A549 (cell line): ENCODE measurements around the gene FZD7. TPM values are rescaled to one million over a fixed set of nuclear protein-coding genes. Genes with fewer than 3 reads are reported as not detected.

Experiments
- ATAC-seq, 2 experiments: fragments of 200-7000 bp in 1 of 2; fragments of >200 bp in 1 of 2; cut with Nextera tagmentation in 1 of 2; cut with Tn5 transposase in 1 of 2; 3 replicates each; pipeline versions ENCODE4 v1.8.0 to v1.9.1; 2018 to 2020; ENCODE audit warnings: mild to moderate bottlenecking in 1 of 2, moderate library complexity in 1 of 2
- CTCF ChIA-PET: fragments of 300-600 bp; sonication (Branson Sonifier 250); formaldehyde crosslinking; extraction: SDS; loops from one replicate; lab custom pipeline; 2021; ENCODE audit warnings: antibody characterized with exemption, inconsistent platforms; lab: Yijun Ruan, JAX
- POLR2A ChIA-PET: fragments of 350-600 bp; formaldehyde crosslinking; extraction: SDS; loops from one replicate; lab custom pipeline; 2021; ENCODE audit warnings: antibody characterized with exemption, inconsistent platforms; lab: Yijun Ruan, JAX
- DNase-seq, 2 experiments: peaks; one replicate each; pipeline versions ENCODE4 v3.0.0 to v3.0.0-alpha.2; 2011 to 2016; ENCODE audit warnings: low read depth in 1 of 2, low spot score in 1 of 2
- FAIRE-seq: peaks from 2 replicates; lab custom pipeline; 2011; peaks lifted over from hg19 to GRCh38; lab: Jason Lieb, UNC
- H3K27ac ChIP-seq, 2 experiments: fragments of >200 bp; sonication (Bioruptor Twin); formaldehyde crosslinking; 3 replicates each; pipeline ENCODE4 v1.5.1; 2016 to 2017
- H3K4me1 ChIP-seq: fragments of >200 bp; sonication (Bioruptor Twin); formaldehyde crosslinking; 3 replicates; pipeline ENCODE4 v1.6.1; 2016
- H3K4me2 ChIP-seq: fragments of >200 bp; sonication (Bioruptor Twin); formaldehyde crosslinking; 3 replicates; pipeline ENCODE4 v1.6.1; 2016
- H3K4me3 ChIP-seq: fragments of >200 bp; sonication (Bioruptor Twin); formaldehyde crosslinking; 3 replicates; pipeline ENCODE4 v1.5.1; 2016
- H3K9me3 ChIP-seq: fragments of >200 bp; sonication (Bioruptor Twin); formaldehyde crosslinking; 3 replicates; pipeline ENCODE4 v1.6.1; 2016
- ATOH8 ChIP-seq: fragments of 250-450 bp; sonication (Bioruptor Pico); IDR thresholded peaks from 2 replicates; pipeline ENCODE4 v1.5.0; 2020; ENCODE audit warnings: low read depth, mild to moderate bottlenecking, moderate library complexity
- BHLHE40 ChIP-seq: IDR thresholded peaks from 2 replicates; pipeline ENCODE4 v1.6.1; 2012; ENCODE audit warnings: low read depth, low read length, inconsistent platforms
- CHD4 ChIP-seq: fragments of 200-600 bp; sonication (generic); IDR thresholded peaks from 2 replicates; pipeline ENCODE4 v1.6.1; 2016; ENCODE audit warnings: antibody characterized with exemption, mild to moderate bottlenecking, borderline replicate concordance
- E2F6 ChIP-seq: IDR thresholded peaks from 2 replicates; pipeline ENCODE4 v1.6.1; 2012; ENCODE audit warnings: low read depth, borderline replicate concordance
- EP300 ChIP-seq, 2 experiments: fragments of >200 bp; sonication (Bioruptor Twin); formaldehyde crosslinking; IDR thresholded peaks; 2 replicates in 1 of 2; 3 replicates in 1 of 2; pipeline ENCODE4 v1.6.1; 2016 to 2017
- FOSB ChIP-seq: fragments of 250-450 bp; sonication (Bioruptor Pico); IDR thresholded peaks from 2 replicates; pipeline ENCODE4 v1.5.0; 2020; ENCODE audit warnings: mild to moderate bottlenecking, moderate library complexity
- HDAC2 ChIP-seq: fragments of 200-600 bp; sonication (generic); IDR thresholded peaks from 2 replicates; pipeline ENCODE4 v1.6.1; 2016
- HMGXB4 ChIP-seq: fragments of 250-450 bp; sonication (Bioruptor Pico); IDR thresholded peaks from 2 replicates; pipeline ENCODE4 v1.5.0; 2021; ENCODE audit warnings: mild to moderate bottlenecking, moderate library complexity, borderline replicate concordance
- HOXA7 ChIP-seq: fragments of 250-450 bp; sonication (Bioruptor Pico); IDR thresholded peaks from 2 replicates; pipeline ENCODE4 v1.5.0; 2020; ENCODE audit warnings: mild to moderate bottlenecking, moderate library complexity
- HOXB5 ChIP-seq: fragments of 250-450 bp; sonication (Bioruptor Pico); IDR thresholded peaks from 2 replicates; pipeline ENCODE4 v1.5.0; 2020; ENCODE audit warnings: mild to moderate bottlenecking, moderate library complexity
- KDM5A ChIP-seq: fragments of 200-600 bp; sonication (generic); IDR thresholded peaks from 2 replicates; pipeline ENCODE4 v1.6.1; 2016; ENCODE audit warnings: antibody characterized with exemption, mild to moderate bottlenecking
- MAFK ChIP-seq: fragments of 450-650 bp; IDR thresholded peaks from 2 replicates; pipeline ENCODE4 v1.6.1; 2014; ENCODE audit not compliant: partially characterized antibody
- MAX ChIP-seq: IDR thresholded peaks from 2 replicates; pipeline ENCODE4 v1.6.1; 2012
- NFE2L2 ChIP-seq: fragments of 150-350 bp; conservative IDR thresholded peaks from 2 replicates; pipeline ENCODE4 v1.6.1; 2014; ENCODE audit warnings: low read length
- PBX3 ChIP-seq: IDR thresholded peaks from 2 replicates; pipeline ENCODE4 v1.6.1; 2012
- POLR2AphosphoS2 ChIP-seq: conservative IDR thresholded peaks from 2 replicates; pipeline ENCODE4 v1.6.1; 2012; ENCODE audit warnings: low read length, improper control_type of control experiment, inconsistent platforms
- RAD21 ChIP-seq, 2 experiments: fragments of >200 bp in 1 of 2; sonication (Bioruptor Twin) in 1 of 2; formaldehyde crosslinking in 1 of 2; IDR thresholded peaks in 1 of 2; conservative IDR thresholded peaks in 1 of 2; 2 replicates in 1 of 2; 3 replicates in 1 of 2; pipeline ENCODE4 v1.6.1; 2012 to 2018; ENCODE audit warnings: inconsistent platforms in 1 of 2
- RFX5 ChIP-seq: fragments of 450-650 bp; IDR thresholded peaks from 2 replicates; pipeline ENCODE4 v1.7.1; 2014; ENCODE audit warnings: antibody characterized with exemption, mild to moderate bottlenecking, moderate library complexity
- RNF2 ChIP-seq: fragments of 200-600 bp; sonication (generic); IDR thresholded peaks from 2 replicates; pipeline ENCODE4 v1.6.1; 2016; ENCODE audit warnings: low read depth, mild to moderate bottlenecking, antibody characterized with exemption, moderate library complexity, borderline replicate concordance
- USF2 ChIP-seq: fragments of 450-650 bp; IDR thresholded peaks from 2 replicates; pipeline ENCODE4 v1.6.1; 2014; ENCODE audit warnings: antibody characterized with exemption
- ZSCAN20 ChIP-seq: fragments of 250-450 bp; sonication (Bioruptor Pico); IDR thresholded peaks from 2 replicates; pipeline ENCODE4 v1.8.0; 2022; ENCODE audit warnings: mild to moderate bottlenecking, moderate library complexity
- WGBS: methylation state at CpG from one replicate; pipeline ENCODE4 v1.1.6; 2017; ENCODE audit errors: missing lambda C conversion rate; 5-methylcytosine and 5-hydroxymethylcytosine counted together
- polyA plus RNA-seq, 4 experiments: library from polyadenylated mRNA; depleted of rRNA in 3 of 4; stranded (reverse); fragments of >200 nt; fragmentation: RNase III in 1 of 4; extraction: RNeasy Plus Mini Kit Qiagen cat#74134 plus additional on column Dnase treatment in 1 of 4; gene quantifications; 2 replicates in 3 of 4; 3 replicates in 1 of 4; pipeline ENCODE4 v1.2.3, GENCODE V29; 2011 to 2017

FZD7 gene
- polyA plus RNA-seq, 2 of the 4 experiments (the other 2 are of a cell fraction) = 5.3 to 6.7 TPM

GRCh38 chr2:201992960-201993359 is 40.7 kb upstream of the FZD7 start:
- no peak for FAIRE-seq
- DNase-seq = no peak
- WGBS = 84% methylated on average over 4 of the region's 4 CpGs

GRCh38 chr2:201994973-201995638 is 38.5 kb upstream of the FZD7 start:
- ATAC-seq = no peak
- Histone ChIP-seq H3K27ac (no peak overlapping the region), H3K4me2 (no peak overlapping the region), H3K9me3 (no peaks in the 10 kb centered on the region), H3K4me1 (no peaks in the 10 kb centered on the region), H3K4me3 (no peak overlapping the region)
- CTCF ChIA-PET = no interaction called here
- FAIRE-seq = no peak
- WGBS = 78% methylated on average over 2 of the region's 2 CpGs
- TF ChIP-seq RNF2 (no peak), BHLHE40 (no peak), RAD21 (conservative IDR thresholded peaks at IDR 0.05 in 1 of 2, IDR thresholded peaks at IDR 0.05 in 1 of 2) (no peak), RFX5 (no peak), HOXA7 (CRISPR knock-in tag) (no peak), EP300 (IDR thresholded peaks at IDR 0.05) (no peak), HDAC2 (no peak), MAX (no peak), ATOH8 (CRISPR knock-in tag) (no peak), MAFK (no peak), POLR2AphosphoS2 (no peak), HMGXB4 (CRISPR knock-in tag) (no peak), E2F6 (no peak), FOSB (CRISPR knock-in tag) (no peak), USF2 (no peak), NFE2L2 (no peak), HOXB5 (CRISPR knock-in tag) (no peak), ZSCAN20 (CRISPR knock-in tag) (no peak), PBX3 (no peak), CHD4 (no peak)
- no peak for DNase-seq
- POLR2A ChIA-PET = no interaction called here

More at GRCh38 chr2:201992960-201993359, 40.7 kb upstream of the FZD7 start:
- Histone ChIP-seq H3K9me3 (no peaks in the 10 kb centered on the region), H3K4me1 (no peaks in the 10 kb centered on the region), H3K27ac (no peak overlapping the region), H3K4me2 (no peak overlapping the region), H3K4me3 (no peak overlapping the region)
- CTCF ChIA-PET = no interaction called here
- no peak for ATAC-seq
- POLR2A ChIA-PET = no interaction called here
- TF ChIP-seq HOXB5 (CRISPR knock-in tag) (no peak), HOXA7 (CRISPR knock-in tag) (no peak), KDM5A (no peak)
